ENCODE results near the gene NSUN4. TPM values are rescaled to one million over a fixed set of nuclear protein-coding genes. Genes with fewer than 3 reads are reported as not detected.
A peak's percentile ranks its signal among the peaks of the same experiment; 100 is the strongest.

NSUN4 gene
- total and polyA plus RNA-seq, 2 of the 13 experiments (the other 11 are each of a cell fraction or from before 2014, with no cell fraction given): 21.5 to 23.5 TPM

DNA sequence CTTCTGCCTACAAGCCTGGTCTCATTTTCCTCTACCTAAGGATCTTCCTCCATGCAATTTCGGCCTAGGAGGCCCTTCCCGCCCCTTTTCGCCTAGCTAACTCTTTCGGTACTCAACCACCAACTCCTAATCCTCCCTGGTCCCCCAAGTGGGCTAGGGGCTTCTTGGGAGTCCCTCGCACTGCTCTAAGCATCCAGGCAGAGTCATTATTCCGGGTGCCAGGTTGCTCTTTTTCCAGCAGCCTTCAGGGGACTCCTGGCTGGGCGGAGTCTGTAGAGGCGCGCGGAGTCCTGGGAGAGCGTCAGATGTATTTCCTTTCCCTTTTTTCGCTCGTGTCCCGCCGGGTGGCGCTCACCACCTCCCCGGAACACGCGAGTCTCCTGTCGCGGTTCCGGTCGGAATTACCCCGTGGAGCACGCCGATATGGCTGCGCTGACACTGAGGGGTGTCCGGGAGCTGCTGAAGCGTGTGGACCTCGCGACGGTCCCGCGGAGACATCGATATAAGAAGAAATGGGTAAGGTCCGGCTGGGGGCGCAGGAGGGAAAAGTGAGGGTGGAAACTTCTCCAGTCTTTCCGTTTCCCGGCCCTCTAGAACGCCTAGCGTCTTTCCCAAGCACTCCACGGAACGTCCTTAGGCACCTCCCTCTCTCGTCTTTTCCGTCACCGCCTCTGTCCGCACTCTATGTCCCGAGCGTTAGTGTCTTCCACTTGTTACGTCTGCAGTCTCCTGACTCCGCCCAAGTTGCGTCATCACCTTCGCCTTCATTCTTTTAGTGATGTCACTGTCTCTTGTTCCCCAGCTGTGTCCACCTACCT is at the start of gene NSUN4 (continued):
- TF ChIP-seq, protein P1, sequence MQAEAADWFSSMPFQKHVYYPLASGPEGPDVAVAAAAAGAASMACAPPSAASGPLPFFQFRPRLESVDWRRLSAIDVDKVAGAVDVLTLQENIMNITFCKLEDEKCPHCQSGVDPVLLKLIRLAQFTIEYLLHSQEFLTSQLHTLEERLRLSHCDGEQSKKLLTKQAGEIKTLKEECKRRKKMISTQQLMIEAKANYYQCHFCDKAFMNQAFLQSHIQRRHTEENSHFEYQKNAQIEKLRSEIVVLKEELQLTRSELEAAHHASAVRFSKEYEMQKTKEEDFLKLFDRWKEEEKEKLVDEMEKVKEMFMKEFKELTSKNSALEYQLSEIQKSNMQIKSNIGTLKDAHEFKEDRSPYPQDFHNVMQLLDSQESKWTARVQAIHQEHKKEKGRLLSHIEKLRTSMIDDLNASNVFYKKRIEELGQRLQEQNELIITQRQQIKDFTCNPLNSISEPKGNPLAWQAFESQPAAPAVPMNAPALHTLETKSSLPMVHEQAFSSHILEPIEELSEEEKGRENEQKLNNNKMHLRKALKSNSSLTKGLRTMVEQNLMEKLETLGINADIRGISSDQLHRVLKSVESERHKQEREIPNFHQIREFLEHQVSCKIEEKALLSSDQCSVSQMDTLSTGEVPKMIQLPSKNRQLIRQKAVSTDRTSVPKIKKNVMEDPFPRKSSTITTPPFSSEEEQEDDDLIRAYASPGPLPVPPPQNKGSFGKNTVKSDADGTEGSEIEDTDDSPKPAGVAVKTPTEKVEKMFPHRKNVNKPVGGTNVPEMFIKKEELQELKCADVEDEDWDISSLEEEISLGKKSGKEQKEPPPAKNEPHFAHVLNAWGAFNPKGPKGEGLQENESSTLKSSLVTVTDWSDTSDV (CRISPR knock-in tag; IDR thresholded peaks at IDR 0.05): no peak
- TF ChIP-seq ZFP37 (CRISPR knock-in tag; IDR thresholded peaks at IDR 0.05; ENCODE audit: borderline replicate concordance) (peak; percentile 16; the same call in 1 of the 2 replicates), ZNF225 (CRISPR knock-in tag; IDR thresholded peaks at IDR 0.05) (peak; percentile 37; the same call in 1 of the 2 replicates), ATF7-NPFF (CRISPR knock-in tag; IDR thresholded peaks at IDR 0.05; ENCODE audit: low read depth) (peak; percentile 44; the same call in 1 of the 2 replicates), ZNF644 (CRISPR knock-in tag; IDR thresholded peaks at IDR 0.05; ENCODE audit: low read depth) (no peak), ZBTB7A (CRISPR knock-in tag; IDR thresholded peaks at IDR 0.05) (0 out of 2 replicates have a peak, but pooled peaks have one; percentile 38), RBFOX2 (IDR thresholded peaks at IDR 0.05; ENCODE audit: low read depth, low read length) (peak; percentile 75), ZNF816 (CRISPR knock-in tag; IDR thresholded peaks at IDR 0.05; ENCODE audit: borderline replicate concordance) (peak; percentile 81; the same call in 1 of the 2 replicates), ZNF619 (CRISPR knock-in tag; IDR thresholded peaks at IDR 0.05) (peak; percentile 32; the same call in 1 of the 2 replicates), ZNF781 (CRISPR knock-in tag; IDR thresholded peaks at IDR 0.05; ENCODE audit: borderline replicate concordance, not compliant biosample characterization) (peak; percentile 79), ZNF562 (CRISPR knock-in tag; IDR thresholded peaks at IDR 0.05; ENCODE audit: borderline replicate concordance) (no peak), NCOA1 (CRISPR knock-in tag; IDR thresholded peaks at IDR 0.05) (0 out of 2 replicates have a peak, but pooled peaks have one; percentile 43), BRCA1 (CRISPR knock-in tag; IDR thresholded peaks at IDR 0.05) (no peak), ZKSCAN5 (CRISPR knock-in tag; IDR thresholded peaks at IDR 0.05) (no peak), ZNF883 (CRISPR knock-in tag; IDR thresholded peaks at IDR 0.05; ENCODE audit: not compliant biosample characterization) (no peak), ADNP (CRISPR knock-in tag; IDR thresholded peaks at IDR 0.05) (no peak), FLYWCH1 (CRISPR knock-in tag; IDR thresholded peaks at IDR 0.05) (no peak), CBX5 (CRISPR knock-in tag; IDR thresholded peaks at IDR 0.05; ENCODE audit: borderline replicate concordance) (peak; percentile 87; the same call in 1 of the 2 replicates), STAT5B (CRISPR knock-in tag; IDR thresholded peaks at IDR 0.05) (no peak)
- TF ChIP-seq, protein P2, sequence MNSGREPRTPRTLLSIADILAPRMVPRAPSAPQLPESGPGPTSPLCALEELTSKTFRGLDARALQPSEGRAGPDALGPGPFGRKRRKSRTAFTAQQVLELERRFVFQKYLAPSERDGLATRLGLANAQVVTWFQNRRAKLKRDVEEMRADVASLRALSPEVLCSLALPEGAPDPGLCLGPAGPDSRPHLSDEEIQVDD (CRISPR knock-in tag; IDR thresholded peaks at IDR 0.05; ENCODE audit: borderline replicate concordance): peak; percentile 41; the same call in 1 of the 2 replicates
- TF ChIP-seq, protein P3, sequence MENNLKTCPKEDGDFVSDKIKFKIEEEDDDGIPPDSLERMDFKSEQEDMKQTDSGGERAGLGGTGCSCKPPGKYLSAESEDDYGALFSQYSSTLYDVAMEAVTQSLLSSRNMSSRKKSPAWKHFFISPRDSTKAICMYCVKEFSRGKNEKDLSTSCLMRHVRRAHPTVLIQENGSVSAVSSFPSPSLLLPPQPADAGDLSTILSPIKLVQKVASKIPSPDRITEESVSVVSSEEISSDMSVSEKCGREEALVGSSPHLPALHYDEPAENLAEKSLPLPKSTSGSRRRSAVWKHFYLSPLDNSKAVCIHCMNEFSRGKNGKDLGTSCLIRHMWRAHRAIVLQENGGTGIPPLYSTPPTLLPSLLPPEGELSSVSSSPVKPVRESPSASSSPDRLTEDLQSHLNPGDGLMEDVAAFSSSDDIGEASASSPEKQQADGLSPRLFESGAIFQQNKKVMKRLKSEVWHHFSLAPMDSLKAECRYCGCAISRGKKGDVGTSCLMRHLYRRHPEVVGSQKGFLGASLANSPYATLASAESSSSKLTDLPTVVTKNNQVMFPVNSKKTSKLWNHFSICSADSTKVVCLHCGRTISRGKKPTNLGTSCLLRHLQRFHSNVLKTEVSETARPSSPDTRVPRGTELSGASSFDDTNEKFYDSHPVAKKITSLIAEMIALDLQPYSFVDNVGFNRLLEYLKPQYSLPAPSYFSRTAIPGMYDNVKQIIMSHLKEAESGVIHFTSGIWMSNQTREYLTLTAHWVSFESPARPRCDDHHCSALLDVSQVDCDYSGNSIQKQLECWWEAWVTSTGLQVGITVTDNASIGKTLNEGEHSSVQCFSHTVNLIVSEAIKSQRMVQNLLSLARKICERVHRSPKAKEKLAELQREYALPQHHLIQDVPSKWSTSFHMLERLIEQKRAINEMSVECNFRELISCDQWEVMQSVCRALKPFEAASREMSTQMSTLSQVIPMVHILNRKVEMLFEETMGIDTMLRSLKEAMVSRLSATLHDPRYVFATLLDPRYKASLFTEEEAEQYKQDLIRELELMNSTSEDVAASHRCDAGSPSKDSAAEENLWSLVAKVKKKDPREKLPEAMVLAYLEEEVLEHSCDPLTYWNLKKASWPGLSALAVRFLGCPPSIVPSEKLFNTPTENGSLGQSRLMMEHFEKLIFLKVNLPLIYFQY (CRISPR knock-in tag; IDR thresholded peaks at IDR 0.05; ENCODE audit: borderline replicate concordance): peak; percentile 79; the same call in 1 of the 2 replicates
- TF ChIP-seq, protein P4, sequence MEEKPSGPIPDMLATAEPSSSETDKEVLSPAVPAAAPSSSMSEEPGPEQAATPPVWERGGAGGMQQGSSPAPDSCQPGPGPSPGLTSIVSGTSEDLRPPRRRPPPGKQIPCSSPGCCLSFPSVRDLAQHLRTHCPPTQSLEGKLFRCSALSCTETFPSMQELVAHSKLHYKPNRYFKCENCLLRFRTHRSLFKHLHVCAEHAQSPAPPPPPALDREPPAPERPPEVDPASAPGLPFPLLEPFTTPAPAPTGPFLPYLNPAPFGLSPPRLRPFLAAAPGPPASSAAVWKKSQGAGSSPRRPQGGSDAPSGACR (CRISPR knock-in tag; IDR thresholded peaks at IDR 0.05): peak; percentile 33; the same call in 1 of the 2 replicates

Data from HepG2 (cell line).